B cell (primary cell): Measurements from ENCODE around the gene RUFY3. TPM values are rescaled to one million over a fixed set of nuclear protein-coding genes. Genes with fewer than 3 reads are reported as not detected.

ENCODE experiments used
- ATAC-seq: fragments of 200-7000 bp; cut with Tn5 transposase; one replicate; pipeline ENCODE4 v1.10.0; 2021; ENCODE audit warnings: low read depth, mild to moderate bottlenecking, moderate number of reproducible peaks, moderate library complexity
- CTCF ChIA-PET: fragments of 350-600 bp; sonication (Branson Sonifier 250); formaldehyde crosslinking; loops from one replicate; lab custom pipeline; 2021; ENCODE audit warnings: antibody characterized with exemption, inconsistent platforms; lab: Charles Lee
- POLR2A ChIA-PET: fragments of 350-600 bp; sonication (Branson Sonifier 250); formaldehyde crosslinking; loops from one replicate; lab custom pipeline; 2021; ENCODE audit warnings: antibody characterized with exemption; lab: Charles Lee
- DNase-seq: peaks from one replicate; pipeline ENCODE4 v3.0.0; 2013
- H2AFZ ChIP-seq: 2 replicates; pipeline ENCODE4 v1.6.1; 2012; ENCODE audit warnings: mild to moderate bottlenecking, low read depth, low read length; ENCODE audit not compliant: insufficient read depth, poor library complexity, severe bottlenecking
- H3K27ac ChIP-seq, 2 donors: 1 replicate in 1 of 2; 2 replicates in 1 of 2; pipeline ENCODE4 v1.5.1; 2012 to 2013; ENCODE audit warnings: low read length in 2 of 2, mild to moderate bottlenecking in 2 of 2, moderate library complexity in 1 of 2
- H3K27me3 ChIP-seq, 4 experiments: fragments of 200-600 bp in 1 of 4; sonication (generic) in 1 of 4; replicated peaks in 1 of 4; 1 replicate in 2 of 4; 2 replicates in 2 of 4; pipeline versions ENCODE4 v1.6.1 to v1.7.0; 2013 to 2016; ENCODE audit warnings: low read length in 3 of 4, mild to moderate bottlenecking in 2 of 4, mixed read lengths in 1 of 4, moderate library complexity in 1 of 4; ENCODE audit not compliant: insufficient read depth in 4 of 4, control insufficient read depth in 3 of 4; ENCODE audit errors: control extremely low read depth in 1 of 4
- H3K36me3 ChIP-seq, 2 experiments: replicated peaks in 1 of 2; 1 replicate in 1 of 2; 2 replicates in 1 of 2; pipeline versions ENCODE4 v1.6.1 to v1.7.1; 2013; ENCODE audit warnings: low read length in 1 of 2; ENCODE audit not compliant: insufficient read depth in 2 of 2, control insufficient read depth in 1 of 2; ENCODE audit errors: control extremely low read depth in 1 of 2, extremely low read depth in 1 of 2
- H3K4me1 ChIP-seq, 2 donors: fragments of 200-600 bp in 1 of 2; sonication (generic) in 1 of 2; 1 replicate in 1 of 2; 2 replicates in 1 of 2; pipeline versions ENCODE4 v1.5.1 to v1.6.1; 2013 to 2017; ENCODE audit warnings: low read length in 2 of 2; ENCODE audit not compliant: control insufficient read depth in 2 of 2, insufficient read depth in 2 of 2
- H3K4me2 ChIP-seq: replicated peaks from 2 replicates; pipeline ENCODE3; 2012; ENCODE audit warnings: mild to moderate bottlenecking, low read depth, low read length; ENCODE audit not compliant: poor library complexity, severe bottlenecking
- H3K4me3 ChIP-seq, 5 experiments: fragments of 200-600 bp in 1 of 5; sonication (generic) in 1 of 5; 1 replicate in 3 of 5; 2 replicates in 2 of 5; pipeline versions ENCODE4 v1.5.1 to v1.7.0; 2011 to 2016; ENCODE audit warnings: low read length in 4 of 5, mild to moderate bottlenecking in 4 of 5, low read depth in 2 of 5, control low read depth in 1 of 5, moderate library complexity in 1 of 5; ENCODE audit not compliant: insufficient read depth in 1 of 5; ENCODE audit errors: control extremely low read depth in 1 of 5, extremely low read depth in 1 of 5
- H3K79me2 ChIP-seq: fragments of 200-600 bp; sonication (generic); one replicate; pipeline ENCODE4 v1.6.0; 2016; ENCODE audit warnings: low read length; ENCODE audit not compliant: control insufficient read depth, insufficient read depth
- H3K9ac ChIP-seq: fragments of 200-600 bp; sonication (generic); 2 replicates; pipeline ENCODE4 v1.6.1; 2017; ENCODE audit warnings: mild to moderate bottlenecking, low read length, moderate library complexity
- H3K9me3 ChIP-seq, 3 donors: one replicate each; pipeline versions ENCODE4 v1.6.1 to v1.7.1; 2013; ENCODE audit warnings: low read length in 2 of 3; ENCODE audit not compliant: control insufficient read depth in 2 of 3, insufficient read depth in 1 of 3; ENCODE audit errors: control extremely low read depth in 1 of 3
- H4K20me1 ChIP-seq: 2 replicates; pipeline ENCODE4 v1.6.0; 2012; ENCODE audit warnings: mild to moderate bottlenecking, low read length; ENCODE audit not compliant: insufficient read depth, control insufficient read depth, poor library complexity, severe bottlenecking
- H3K27ac Mint-ChIP-seq: one replicate; pipeline ENCODE4 v1.8.0; 2021; ENCODE audit warnings: mixed read lengths
- H3K27me3 Mint-ChIP-seq: one replicate; pipeline ENCODE4 v1.8.0; 2021; ENCODE audit warnings: mixed read lengths
- H3K4me1 Mint-ChIP-seq: one replicate; pipeline ENCODE4 v1.8.0; 2021; ENCODE audit warnings: mixed read lengths
- H3K4me3 Mint-ChIP-seq: one replicate; pipeline ENCODE4 v1.8.0; 2021; ENCODE audit warnings: mixed read lengths
- H3K9me3 Mint-ChIP-seq: one replicate; pipeline ENCODE4 v1.8.0; 2022; ENCODE audit warnings: mixed read lengths; ENCODE audit not compliant: insufficient read depth
- EZH2 ChIP-seq: IDR thresholded peaks from 2 replicates; pipeline ENCODE4 v1.6.1; 2012; ENCODE audit warnings: borderline replicate concordance, low read depth, mild to moderate bottlenecking, moderate library complexity, low read length; ENCODE audit not compliant: insufficient read depth, poor library complexity, severe bottlenecking
- WGBS: methylation state at CpG from one replicate; pipeline ENCODE4 v1.1.5; 2013; ENCODE audit warnings: missing lambda C conversion rate; ENCODE audit not compliant: insufficient coverage; 5-methylcytosine and 5-hydroxymethylcytosine counted together
- intact Hi-C: fragments of 100-400 bp; cut with micrococcal nuclease; formaldehyde crosslinking; loops from one replicate; pipeline ENCODE4 v1.10.0; 2022
- polyA plus RNA-seq: library from polyadenylated mRNA; depleted of rRNA; stranded (reverse); fragments of >200 nt; gene quantifications from 2 replicates; pipeline ENCODE4 v1.2.3, GENCODE V29; 2012
- total RNA-seq, 2 donors: library from RNA; stranded (reverse); fragments of 120-200 nt in 1 of 2; gene quantifications; 1 replicate in 1 of 2; 2 replicates in 1 of 2; pipeline versions ENCODE4 v1.2.3 to v1.2.4, GENCODE V29; 2013 to 2022
- TF ChIP-seq, protein P1 (sequence below): fragments of 200-600 bp; IDR thresholded peaks from one replicate; pipeline ENCODE4 v1.8.0; 2022; ENCODE audit warnings: antibody characterized with exemption, mild to moderate bottlenecking

The RUFY3 gene
- total and polyA plus RNA-seq, 2 donors (not counting 1 experiment from before 2014, with no cell fraction given), result 26.1 to 74.1 TPM

DNA sequence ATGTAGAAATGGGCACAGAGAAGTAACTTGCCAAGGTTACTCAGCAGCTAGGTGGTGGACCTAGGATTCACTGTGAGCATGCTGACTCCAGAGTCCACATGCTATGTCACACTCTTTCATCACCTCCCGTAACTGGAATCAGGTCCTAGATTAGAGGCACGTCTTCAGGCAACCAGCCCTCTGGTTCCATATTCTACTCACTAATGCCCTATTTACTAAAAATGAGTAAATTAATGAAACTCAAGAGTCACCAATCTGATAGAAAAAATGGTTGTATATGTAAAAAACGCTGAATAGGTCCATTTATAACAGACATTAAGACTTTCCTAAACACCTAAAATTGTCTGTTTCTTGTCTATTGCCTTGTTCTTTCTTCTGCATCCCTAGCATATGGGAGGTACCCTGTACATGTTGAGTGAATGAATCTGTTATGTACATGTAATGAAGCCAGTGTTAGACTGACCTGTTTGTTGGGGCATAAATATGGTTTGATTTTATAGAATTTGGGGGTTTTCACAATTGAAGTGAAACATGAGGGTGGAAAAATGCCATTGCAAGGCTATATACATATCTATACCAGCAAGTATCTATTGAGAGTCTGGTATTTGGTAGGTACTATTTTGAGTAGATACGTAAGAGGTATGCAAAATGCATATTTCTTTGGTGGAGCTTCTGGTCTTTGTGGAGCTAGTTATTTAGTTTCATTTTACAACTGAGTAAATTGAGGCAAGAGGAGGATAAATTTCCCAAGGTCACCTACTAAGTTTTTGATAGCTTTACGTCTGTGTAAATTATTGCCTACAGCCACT, 7.5 kb upstream of the RUFY3 start:
- Mint-ChIP-seq H3K27ac (peak overlapping the region; percentile 93), H3K4me3 (peak overlapping the region; percentile 83), H3K4me1 (peaks cover 54% of the 10 kb centered on the region), H3K9me3 (no peaks in the 10 kb centered on the region), H3K27me3 (no peaks in the 10 kb centered on the region)
- intact Hi-C loops, result no loop called here
- H3K4me2 ChIP-seq, result peak overlapping the region; percentile 69
- POLR2A ChIA-PET, result interaction anchor here (0.6 kb wide), 2 partner anchors 23 to 124 kb away, joined by 5 to 8 read pairs; no protein-coding TSS in a partner anchor
- H3K9me3 ChIP-seq, result no peaks in the 10 kb centered on the region
- H3K4me3 ChIP-seq, result peak overlapping the region in 3 of 5 experiments; percentile 3 to 35 (median 15)
- ATAC-seq, result peak; percentile 29
- TF ChIP-seq EZH2, result no peak
- no peaks in the 10 kb centered on the region for H3K27me3 ChIP-seq
- peaks cover 85% of the 10 kb centered on the region for H3K79me2 ChIP-seq
- peak; percentile 25 for DNase-seq
- CTCF ChIA-PET, result interaction anchor here (0.9 to 1.6 kb wide), 4 partner anchors 11 to 27 kb away, joined by 3 to 10 read pairs (median 4); no protein-coding TSS in a partner anchor
- no CpG with 5 or more reads among the region's 5 CpGs for WGBS
- H2AFZ ChIP-seq, result peak overlapping the region; percentile 1
- peaks cover 45 to 48% of the 10 kb centered on the region in 2 donors for H3K4me1 ChIP-seq
- peak overlapping the region; percentile 36 for H3K9ac ChIP-seq
- H4K20me1 ChIP-seq, result no peaks in the 10 kb centered on the region
- H3K27ac ChIP-seq, result peak overlapping the region; percentile 65 to 85
- no peaks in the 10 kb centered on the region for H3K36me3 ChIP-seq

DNA sequence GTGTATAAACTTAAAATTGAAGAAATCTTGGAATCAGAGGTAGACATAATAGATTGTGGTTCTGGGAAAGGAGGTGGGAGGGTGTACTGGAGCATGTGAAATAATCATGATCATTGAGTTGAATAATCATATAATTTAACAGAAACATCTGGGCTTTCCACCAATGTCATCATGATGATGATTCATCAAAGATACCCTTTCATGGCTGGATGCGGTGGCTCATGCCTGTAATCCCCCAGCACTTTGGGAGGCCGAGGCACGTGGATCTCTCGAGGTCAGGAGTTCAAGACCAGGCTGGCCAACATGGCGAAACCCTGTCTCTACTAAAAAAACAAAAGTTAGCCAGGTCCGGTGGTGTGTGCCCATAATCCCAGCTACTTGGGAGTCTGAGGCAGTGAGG, 6.7 kb upstream of the RUFY3 start:
- Mint-ChIP-seq H3K4me1 (peaks cover 51% of the 10 kb centered on the region), H3K27me3 (no peaks in the 10 kb centered on the region), H3K4me3 (peak overlapping the region; percentile 83), H3K9me3 (no peaks in the 10 kb centered on the region), H3K27ac (peak overlapping the region; percentile 93)
- Histone ChIP-seq H3K36me3 (no peaks in the 10 kb centered on the region), H3K27ac (peak overlapping the region in 1 of 2 donors; percentile 85), H3K4me1 (peaks cover 45 to 48% of the 10 kb centered on the region in 2 donors), H3K9me3 (no peaks in the 10 kb centered on the region), H3K79me2 (peaks cover 85% of the 10 kb centered on the region), H3K4me3 (peak overlapping the region in 1 of 5 experiments; percentile 35), H3K4me2 (peak overlapping the region; percentile 69), H3K27me3 (no peaks in the 10 kb centered on the region), H3K9ac (peak overlapping the region; percentile 36), H2AFZ (no peak overlapping the region), H4K20me1 (no peaks in the 10 kb centered on the region)
- 62% methylated on average over 6 of the region's 6 CpGs for WGBS
- POLR2A ChIA-PET, result interaction anchor here (1.3 kb wide), 1 partner anchor 19 kb away, joined by 4 read pairs; no protein-coding TSS in a partner anchor
- DNase-seq (no peak), ATAC-seq (no peak)
- intact Hi-C loops, result no loop called here
- CTCF ChIA-PET, result interaction anchor here (1.0 to 1.6 kb wide), 5 partner anchors 9 to 28 kb away, joined by 3 to 10 read pairs (median 4); no protein-coding TSS in a partner anchor
- TF ChIP-seq EZH2, result no peak
- TF ChIP-seq, protein P1, sequence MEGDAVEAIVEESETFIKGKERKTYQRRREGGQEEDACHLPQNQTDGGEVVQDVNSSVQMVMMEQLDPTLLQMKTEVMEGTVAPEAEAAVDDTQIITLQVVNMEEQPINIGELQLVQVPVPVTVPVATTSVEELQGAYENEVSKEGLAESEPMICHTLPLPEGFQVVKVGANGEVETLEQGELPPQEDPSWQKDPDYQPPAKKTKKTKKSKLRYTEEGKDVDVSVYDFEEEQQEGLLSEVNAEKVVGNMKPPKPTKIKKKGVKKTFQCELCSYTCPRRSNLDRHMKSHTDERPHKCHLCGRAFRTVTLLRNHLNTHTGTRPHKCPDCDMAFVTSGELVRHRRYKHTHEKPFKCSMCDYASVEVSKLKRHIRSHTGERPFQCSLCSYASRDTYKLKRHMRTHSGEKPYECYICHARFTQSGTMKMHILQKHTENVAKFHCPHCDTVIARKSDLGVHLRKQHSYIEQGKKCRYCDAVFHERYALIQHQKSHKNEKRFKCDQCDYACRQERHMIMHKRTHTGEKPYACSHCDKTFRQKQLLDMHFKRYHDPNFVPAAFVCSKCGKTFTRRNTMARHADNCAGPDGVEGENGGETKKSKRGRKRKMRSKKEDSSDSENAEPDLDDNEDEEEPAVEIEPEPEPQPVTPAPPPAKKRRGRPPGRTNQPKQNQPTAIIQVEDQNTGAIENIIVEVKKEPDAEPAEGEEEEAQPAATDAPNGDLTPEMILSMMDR, result no peak
